HepG2 (cell line): Measurements from ENCODE around the gene ROMO1. TPM values are rescaled to one million over a fixed set of nuclear protein-coding genes. Genes with fewer than 3 reads are reported as not detected.
A peak's percentile ranks its signal among the peaks of the same experiment; 100 is the strongest.

Experiments used
- ATAC-seq: fragments of 200-7000 bp; cut with Tn5 transposase; 3 replicates; pipeline ENCODE4 v1.9.1; 2020; ENCODE audit warnings: mild to moderate bottlenecking, moderate library complexity
- BruUV-seq: library from RNA; stranded (reverse); fragments of 400-500 nt; replicated peaks from 2 replicates; lab custom pipeline; 2021; lab: Mats Ljungman, UMichigan
- CTCF ChIA-PET: fragments of 300-600 bp; formaldehyde crosslinking; extraction: SDS; loops from one replicate; lab custom pipeline; 2021; ENCODE audit warnings: low total read pairs, inconsistent platforms, low intra/inter-chr PET ratio; lab: Yijun Ruan, JAX
- POLR2A ChIA-PET: fragments of 350-600 bp; sonication (Branson Sonifier 250); formaldehyde crosslinking; loops from one replicate; lab custom pipeline; 2020; ENCODE audit warnings: antibody characterized with exemption, inconsistent platforms; lab: Yijun Ruan, JAX
- DNase-seq: peaks from one replicate; pipeline ENCODE4 v3.0.0-alpha.2; 2015; ENCODE audit warnings: low spot score
- FAIRE-seq: peaks from 3 replicates; lab custom pipeline; 2011; peaks lifted over from hg19 to GRCh38; lab: Jason Lieb, UNC
- H2AFZ ChIP-seq: one replicate; pipeline ENCODE4 v1.6.1; 2011; ENCODE audit warnings: low read length, inconsistent platforms
- H3K27ac ChIP-seq: fragments of 300-600 bp; 3 replicates; pipeline ENCODE4 v1.8.0; 2011; ENCODE audit warnings: mixed run types, mild to moderate bottlenecking, mixed read lengths, low read length, inconsistent platforms; ENCODE audit not compliant: insufficient read depth; ENCODE audit errors: extremely low read length
- H3K27me3 ChIP-seq, 2 experiments: fragments of 200-600 bp in 1 of 2; 2 replicates in 1 of 2; 3 replicates in 1 of 2; pipeline versions ENCODE4 v1.6.0 to v1.8.0; 2011; ENCODE audit warnings: low read length in 2 of 2, mild to moderate bottlenecking in 2 of 2, moderate library complexity in 2 of 2, inconsistent platforms in 1 of 2; ENCODE audit not compliant: insufficient read depth in 2 of 2, control insufficient read depth in 1 of 2
- H3K36me3 ChIP-seq, 2 experiments: fragments of 200-600 bp in 1 of 2; replicated peaks in 1 of 2; 2 replicates in 1 of 2; 3 replicates in 1 of 2; pipeline versions ENCODE4 v1.5.1 to v1.8.0; 2011; ENCODE audit warnings: low read length in 2 of 2, inconsistent platforms in 1 of 2; ENCODE audit not compliant: insufficient read depth in 2 of 2, control insufficient read depth in 1 of 2
- H3K4me1 ChIP-seq: 2 replicates; pipeline ENCODE4 v1.5.1; 2012; ENCODE audit warnings: low read length, inconsistent platforms; ENCODE audit not compliant: insufficient read depth
- H3K4me2 ChIP-seq: 2 replicates; pipeline ENCODE4 v1.6.0; 2011; ENCODE audit warnings: low read depth, low read length, inconsistent platforms
- H3K4me3 ChIP-seq, 3 experiments: fragments of 200-600 bp in 1 of 3; sonication (generic), shearing (Covaris generic) in 1 of 3; replicated peaks in 1 of 3; 2 replicates each; pipeline ENCODE4 v1.5.1; 2011 to 2016; ENCODE audit warnings: low read length in 3 of 3, inconsistent platforms in 2 of 3, low read depth in 2 of 3, mild to moderate bottlenecking in 2 of 3, control low read depth in 1 of 3, mixed read lengths in 1 of 3; ENCODE audit not compliant: insufficient read depth in 1 of 3
- H3K79me2 ChIP-seq: one replicate; pipeline ENCODE4 v1.6.1; 2011; ENCODE audit warnings: low read length, inconsistent platforms; ENCODE audit not compliant: insufficient read depth
- H3K9ac ChIP-seq: 2 replicates; pipeline ENCODE4 v1.6.0; 2011; ENCODE audit warnings: mild to moderate bottlenecking, low read depth, low read length, inconsistent platforms; ENCODE audit not compliant: insufficient read depth
- H3K9me3 ChIP-seq: 2 replicates; pipeline ENCODE4 v1.5.1; 2012; ENCODE audit warnings: mild to moderate bottlenecking, low read length
- H4K20me1 ChIP-seq: 2 replicates; pipeline ENCODE4 v1.6.0; 2011; ENCODE audit warnings: inconsistent platforms, mild to moderate bottlenecking, low read length, moderate library complexity; ENCODE audit not compliant: insufficient read depth
- ARID2 ChIP-seq: sonication (generic); formaldehyde crosslinking; IDR thresholded peaks from 2 replicates; pipeline ENCODE4 v1.8.1; 2022; ENCODE audit warnings: mild to moderate bottlenecking, missing genetic modification reagents, borderline replicate concordance
- DR1 ChIP-seq: sonication (generic); formaldehyde crosslinking; IDR thresholded peaks from 2 replicates; pipeline ENCODE4 v1.8.0; 2021; ENCODE audit warnings: mild to moderate bottlenecking, missing genetic modification reagents, inconsistent platforms
- HNRNPK ChIP-seq: fragments of 200-400 bp; formaldehyde crosslinking; IDR thresholded peaks from 2 replicates; pipeline ENCODE4 v1.6.1; 2018; ENCODE audit warnings: low read length, low read depth, moderate library complexity, mild to moderate bottlenecking; ENCODE audit not compliant: poor library complexity, severe bottlenecking
- KAT2B ChIP-seq: fragments of 150-350 bp; IDR thresholded peaks from 2 replicates; pipeline ENCODE4 v1.6.1; 2014; ENCODE audit warnings: low read depth, low read length, borderline replicate concordance
- MED8 ChIP-seq: sonication (generic); formaldehyde crosslinking; IDR thresholded peaks from 2 replicates; pipeline ENCODE4 v1.8.1; 2023; ENCODE audit warnings: mild to moderate bottlenecking, missing genetic modification reagents; ENCODE audit not compliant: insufficient replicate concordance
- NR3C1 ChIP-seq: sonication (generic); formaldehyde crosslinking; IDR thresholded peaks from 2 replicates; pipeline ENCODE4 v1.4.0; 2020; ENCODE audit warnings: missing genetic modification reagents
- PCBP2 ChIP-seq: fragments of 200-400 bp; formaldehyde crosslinking; optimal IDR thresholded peaks from 2 replicates; pipeline ENCODE3; 2018; ENCODE audit warnings: low read length, low read depth; ENCODE audit not compliant: poor library complexity, severe bottlenecking
- PHF5A ChIP-seq: IDR thresholded peaks from one replicate; pipeline ENCODE4 v1.6.1; 2018; ENCODE audit warnings: low read depth, missing genetic modification reagents; ENCODE audit not compliant: unreplicated experiment
- SIX4 ChIP-seq: sonication (generic); formaldehyde crosslinking; IDR thresholded peaks from 2 replicates; pipeline ENCODE4 v1.4.0; 2020; ENCODE audit warnings: missing genetic modification reagents
- XBP1 ChIP-seq: sonication (generic); formaldehyde crosslinking; IDR thresholded peaks from 2 replicates; pipeline ENCODE4 v1.5.0; 2020; ENCODE audit warnings: missing genetic modification reagents
- ZFY ChIP-seq: sonication (generic); formaldehyde crosslinking; IDR thresholded peaks from 2 replicates; pipeline ENCODE4 v1.4.0; 2020; ENCODE audit warnings: missing genetic modification reagents
- ZNF33B ChIP-seq: sonication (generic); formaldehyde crosslinking; IDR thresholded peaks from 2 replicates; pipeline ENCODE4 v1.5.1; 2020; ENCODE audit warnings: mild to moderate bottlenecking, missing genetic modification reagents
- WGBS: methylation state at CpG from one replicate; pipeline ENCODE4 v1.1.6; 2017; ENCODE audit warnings: low lambda C conversion rate; 5-methylcytosine and 5-hydroxymethylcytosine counted together
- in situ Hi-C: cut with HindIII; loops from 2 replicates; pipeline ENCODE4 v1.10.0; 2017; ENCODE audit warnings: low pct_unique_long_range_greater_than_20kb; ENCODE audit not compliant: extremely low pct_ligation_motif_present
- intact Hi-C: fragments of 100-400 bp; cut with micrococcal nuclease; formaldehyde crosslinking; loops from one replicate; pipeline ENCODE4 v1.10.0; 2022; ENCODE audit not compliant: unreplicated experiment
- polyA plus RNA-seq, 8 experiments: library from polyadenylated mRNA; depleted of rRNA in 3 of 8; stranded (reverse) in 7 of 8; unstranded in 1 of 8; fragments of >200 nt; fragmentation: Illumina TruSeq in 4 of 8; extraction: Trizol in 4 of 8; gene quantifications; 2 replicates each; pipeline versions ENCODE4 v1.2.1 to v1.2.3, GENCODE V29; 2011 to 2016; ENCODE audit warnings: low read depth in 4 of 8, missing spikeins in 1 of 8, mixed read lengths in 1 of 8; ENCODE audit not compliant: insufficient read depth in 1 of 8
- total RNA-seq, 5 experiments: library from RNA; depleted of rRNA; stranded (reverse); fragments of >200 nt; fragmentation: Illumina TruSeq; extraction: Trizol; gene quantifications; 2 replicates each; pipeline ENCODE4 v1.2.3, GENCODE V29; 2016; ENCODE audit warnings: low read depth in 1 of 5
- TF ChIP-seq, protein P1 (sequence below): sonication (generic); formaldehyde crosslinking; IDR thresholded peaks from 2 replicates; pipeline ENCODE4 v1.8.0; 2022; ENCODE audit warnings: mild to moderate bottlenecking, missing genetic modification reagents, moderate library complexity

ROMO1 gene
- total and polyA plus RNA-seq, 2 of the 13 experiments (the other 11 are each of a cell fraction or from before 2014, with no cell fraction given), result 636 to 755 TPM

DNA sequence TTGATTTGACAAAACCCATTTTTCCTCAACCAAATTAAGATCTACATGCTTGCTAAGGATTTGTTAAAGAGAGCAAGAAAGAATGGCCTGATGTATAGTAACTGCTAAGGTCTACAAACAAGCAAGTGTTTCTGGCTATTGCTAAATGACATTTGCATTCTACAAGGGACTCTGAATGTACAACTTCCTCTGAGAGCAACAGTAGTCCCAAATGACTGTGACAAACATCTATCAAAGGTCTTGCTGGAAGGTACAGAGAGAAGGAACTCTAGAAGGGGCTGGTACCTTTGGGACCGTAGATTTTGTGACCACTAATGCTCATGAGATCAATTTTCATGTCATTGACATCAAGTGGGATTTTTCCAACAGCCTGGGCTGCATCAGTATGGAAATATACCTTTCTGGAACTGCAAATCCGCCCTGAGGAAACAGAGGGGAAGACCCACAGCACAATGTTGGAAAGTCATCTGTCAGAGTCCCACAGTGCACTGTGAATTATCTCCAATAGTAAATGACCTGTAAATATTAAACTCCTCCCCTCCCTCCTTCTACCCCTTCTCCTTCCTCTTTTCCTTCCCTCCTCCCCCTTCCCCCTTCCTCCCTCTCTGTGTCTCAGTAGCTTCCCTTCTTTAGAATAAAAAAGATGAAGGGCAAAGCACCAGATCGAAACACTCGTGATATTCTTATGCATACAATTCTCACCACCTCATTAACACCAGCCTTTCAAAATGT is 18.6 kb upstream of the ROMO1 start:
- no peak overlapping the region for H3K27ac ChIP-seq
- no peaks in the 10 kb centered on the region for H3K4me1 ChIP-seq
- ChIA-PET CTCF (no interaction called here), POLR2A (no interaction called here)
- H3K4me3 ChIP-seq, result no peak overlapping the region
- DNase-seq (no peak), ATAC-seq (no peak), FAIRE-seq (no peak)
- no peaks in the 10 kb centered on the region for H3K9me3 ChIP-seq
- H3K4me2 ChIP-seq, result no peak overlapping the region
- no peak overlapping the region for H3K9ac ChIP-seq
- no peaks in the 10 kb centered on the region for H3K27me3 ChIP-seq
- H2AFZ ChIP-seq, result no peak overlapping the region
- BruUV-seq, result no TSS peak
- 95% methylated on average over 4 of the region's 4 CpGs for WGBS
- in situ Hi-C loops, result no loop called here
- no peaks in the 10 kb centered on the region for H3K79me2 ChIP-seq
- H3K36me3 ChIP-seq, result peaks cover 3 to 10% of the 10 kb centered on the region in 2 experiments; a peak in 3 of 5 replicates
- no peak for TF ChIP-seq ARID2 (CRISPR knock-in tag)
- peak; percentile 92 for TF ChIP-seq HNRNPK
- peak; percentile 60 for TF ChIP-seq PCBP2
- intact Hi-C loops, result no loop called here
- H4K20me1 ChIP-seq, result no peaks in the 10 kb centered on the region

GRCh38 chr20:35681960-35682359 is 17.2 kb upstream of the ROMO1 start:
- ChIA-PET CTCF (no interaction called here), POLR2A (interaction anchor here (1.3 kb wide), 1 partner anchor 63 kb away, joined by 3 read pairs; no protein-coding TSS in a partner anchor)
- Histone ChIP-seq H2AFZ (no peak overlapping the region), H3K4me1 (no peaks in the 10 kb centered on the region), H3K27me3 (no peaks in the 10 kb centered on the region), H4K20me1 (no peaks in the 10 kb centered on the region), H3K9ac (no peak overlapping the region), H3K36me3 (peaks cover 3 to 12% of the 10 kb centered on the region in 2 experiments; a peak in 4 of 5 replicates), H3K79me2 (no peaks in the 10 kb centered on the region), H3K4me3 (no peak overlapping the region), H3K9me3 (peaks cover under 1% of the 10 kb centered on the region), H3K27ac (no peak overlapping the region), H3K4me2 (no peak overlapping the region)
- in situ Hi-C loops, result no loop called here
- WGBS, result 97% methylated on average over 1 of the region's 1 CpG
- BruUV-seq, result no TSS peak
- DNase-seq (no peak), FAIRE-seq (no peak), ATAC-seq (no peak)
- TF ChIP-seq KAT2B (no peak), PHF5A (CRISPR knock-in tag) (no peak), SIX4 (no peak), DR1 (no peak), NR3C1 (CRISPR knock-in tag) (no peak), ZNF33B (no peak), XBP1 (CRISPR knock-in tag) (no peak), MED8 (CRISPR knock-in tag) (no peak), ZFY (CRISPR knock-in tag) (no peak)
- TF ChIP-seq, protein P1, sequence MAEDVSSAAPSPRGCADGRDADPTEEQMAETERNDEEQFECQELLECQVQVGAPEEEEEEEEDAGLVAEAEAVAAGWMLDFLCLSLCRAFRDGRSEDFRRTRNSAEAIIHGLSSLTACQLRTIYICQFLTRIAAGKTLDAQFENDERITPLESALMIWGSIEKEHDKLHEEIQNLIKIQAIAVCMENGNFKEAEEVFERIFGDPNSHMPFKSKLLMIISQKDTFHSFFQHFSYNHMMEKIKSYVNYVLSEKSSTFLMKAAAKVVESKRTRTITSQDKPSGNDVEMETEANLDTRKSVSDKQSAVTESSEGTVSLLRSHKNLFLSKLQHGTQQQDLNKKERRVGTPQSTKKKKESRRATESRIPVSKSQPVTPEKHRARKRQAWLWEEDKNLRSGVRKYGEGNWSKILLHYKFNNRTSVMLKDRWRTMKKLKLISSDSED (CRISPR knock-in tag), result no peak
- intact Hi-C loops, result no loop called here
